NK-92 (cell line): Measurements from ENCODE around the gene CDYL.
"Not testable (repeated sequence)": the region's sequence is repeated elsewhere in the genome, so short reads cannot be mapped to it uniquely, and the experiment has no call there.

Source experiments
- DNase-seq: peaks from one replicate; lab custom pipeline; 2025; ENCODE audit not compliant: unreplicated experiment; lab: John Stamatoyannopoulos, UW

The CDYL gene

DNA sequence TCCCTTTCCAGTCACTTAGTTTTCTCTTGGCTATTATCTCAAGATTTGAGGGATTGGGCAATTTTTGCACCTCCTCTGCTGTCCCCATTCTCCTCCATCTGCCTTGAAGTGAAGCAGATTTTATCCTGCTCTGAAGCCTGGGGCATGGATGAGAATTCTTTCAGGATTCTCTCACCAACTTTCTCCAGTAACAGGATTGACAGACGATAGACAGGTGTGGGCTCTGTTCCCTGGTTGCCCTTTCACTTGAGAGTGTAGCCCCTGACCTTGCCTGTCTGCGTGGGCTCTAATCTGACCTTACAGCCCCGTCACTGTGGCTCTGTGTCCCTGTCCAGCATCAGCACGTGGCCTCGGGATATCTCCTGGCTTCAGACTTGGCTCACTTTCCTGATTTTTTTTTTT lies 27.1 kb downstream of the CDYL start:
- no peak for DNase-seq

DNA sequence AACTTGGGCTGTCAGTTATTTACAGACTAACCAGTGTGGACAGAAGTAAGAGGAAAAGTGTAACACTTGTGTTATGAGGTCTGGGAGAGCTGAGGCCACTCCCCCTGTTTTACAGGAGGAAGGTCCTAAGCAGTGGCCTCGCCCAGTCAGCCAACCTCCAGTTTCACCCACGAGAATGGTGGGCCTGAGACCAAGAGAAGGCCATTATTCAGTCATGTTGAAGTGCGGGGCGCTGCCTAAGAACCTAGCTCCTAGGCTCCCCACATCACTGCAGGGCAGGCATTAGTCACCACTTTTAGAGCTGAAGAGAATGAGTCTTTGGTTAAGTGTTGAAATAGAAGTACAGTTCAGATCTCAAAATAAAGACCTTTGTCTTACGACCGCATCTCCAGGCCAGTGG lies 27.9 kb downstream of the CDYL start:
- no peak for DNase-seq

GRCh38 chr6:4805553-4806336 lies 29.5 kb downstream of the CDYL start:
- DNase-seq = no peak

- DNase-seq = no peak
These were observed 30.1 kb downstream of the CDYL start for GRCh38 chr6:4806337-4806725.

DNA sequence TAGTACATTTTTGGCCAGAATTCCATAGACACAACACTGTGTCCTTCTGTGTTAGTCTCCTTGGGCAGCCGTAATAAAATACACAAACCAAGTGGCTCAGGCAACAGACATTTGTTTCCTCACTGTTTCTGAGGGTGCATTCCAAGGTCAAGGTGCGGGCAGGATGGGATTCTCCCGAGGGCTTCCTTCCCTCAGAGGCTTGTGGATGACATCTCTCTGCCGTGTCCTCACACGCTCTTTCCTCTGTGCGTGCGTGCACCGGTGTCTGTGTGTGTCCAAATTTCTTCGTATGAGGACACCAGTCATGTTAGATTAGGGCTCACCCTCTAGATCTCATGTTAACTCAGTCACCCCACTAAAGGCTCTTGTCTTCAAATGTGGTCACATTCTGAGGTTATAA lies 30.6 kb downstream of the CDYL start:
- no peak for DNase-seq

DNA sequence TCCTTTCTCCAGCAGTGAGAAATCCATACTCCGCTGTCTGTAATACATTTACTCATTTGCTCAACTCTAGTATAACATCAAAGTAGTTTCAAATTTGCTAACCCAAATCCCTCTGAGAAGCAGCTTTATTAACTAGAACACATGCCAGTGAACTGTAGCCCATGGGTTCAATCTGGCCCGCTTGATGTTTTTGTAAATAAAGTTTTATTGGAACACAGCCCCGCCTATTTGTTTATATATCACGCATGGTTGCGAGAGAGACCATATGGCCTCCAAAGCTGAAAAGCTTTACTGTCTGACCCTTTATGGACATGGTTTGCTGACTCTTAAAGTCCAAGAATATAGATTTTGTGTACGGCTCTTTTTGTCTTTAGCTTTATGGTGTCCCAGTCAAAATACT lies 32.2 kb downstream of the CDYL start:
- DNase-seq = no peak

GRCh38 chr6:4809999-4810918 lies 34.1 kb downstream of the CDYL start:
- DNase-seq = no peak

GRCh38 chr6:4812068-4812467 lies 35.9 kb downstream of the CDYL start:
- DNase-seq = no peak

DNA sequence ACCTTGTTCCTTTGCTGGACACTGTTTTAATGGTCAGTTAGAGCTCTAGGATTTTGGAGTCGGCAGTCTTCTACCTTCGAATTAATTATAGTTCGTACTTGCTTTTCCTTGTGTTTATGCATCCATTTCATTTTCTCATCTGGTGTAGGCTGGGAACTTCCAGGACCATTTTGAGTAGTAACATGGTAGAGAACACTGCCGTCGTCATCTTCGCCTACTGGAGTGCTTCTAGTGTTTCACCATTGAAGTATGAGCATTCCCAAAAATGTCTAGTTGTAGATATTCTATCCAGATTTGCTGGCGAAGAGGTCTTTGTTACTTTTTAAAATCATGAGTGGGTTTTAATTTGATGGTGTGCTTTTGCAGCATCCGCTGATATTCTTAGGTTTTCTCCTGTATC lies 36.9 kb downstream of the CDYL start:
- no peak for DNase-seq

GRCh38 chr6:4814212-4814611 lies 38.0 kb downstream of the CDYL start:
- DNase-seq = no peak

DNA sequence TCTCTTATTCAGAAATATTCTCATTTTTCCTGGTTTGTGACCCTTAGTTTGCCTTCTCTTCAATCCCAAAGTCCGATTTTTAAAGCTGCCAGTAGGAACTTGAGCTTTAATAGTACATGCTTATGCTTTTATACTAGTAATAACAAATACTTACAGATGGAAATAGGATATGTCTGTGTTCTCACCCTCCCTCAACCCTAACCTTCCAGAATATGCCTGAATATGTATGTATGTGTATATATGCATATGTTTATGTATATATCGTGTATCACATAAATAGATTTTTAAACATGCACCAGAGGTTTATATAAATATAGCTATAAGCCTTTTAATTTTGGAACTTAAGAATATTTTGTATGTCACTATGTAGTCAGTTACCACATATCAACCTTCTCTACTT lies 38.8 kb downstream of the CDYL start:
- DNase-seq = no peak

- DNase-seq = no peak
These were observed 39.4 kb downstream of the CDYL start for GRCh38 chr6:4815584-4815983.

DNA sequence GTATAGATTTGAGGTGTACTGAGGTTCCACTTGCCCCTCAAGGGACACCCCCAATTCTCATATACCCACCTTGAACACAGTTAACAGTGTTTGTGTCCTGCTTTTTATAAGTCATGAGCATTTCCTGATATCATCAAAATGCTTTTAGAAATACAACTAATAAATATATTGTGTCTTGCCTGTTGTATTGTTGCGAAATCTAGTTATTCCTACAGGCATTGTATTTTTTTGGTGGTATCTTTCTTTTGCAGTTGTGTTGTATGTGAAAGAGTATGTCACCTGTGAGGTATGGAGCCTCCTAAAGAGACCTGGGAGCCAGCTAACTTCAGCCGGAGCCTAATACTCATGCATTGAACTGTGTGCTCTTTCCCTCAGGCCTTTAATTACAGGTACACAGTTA lies 40.7 kb downstream of the CDYL start:
- DNase-seq = no peak

GRCh38 chr6:4817551-4817950 lies 41.3 kb downstream of the CDYL start:
- no peak for DNase-seq

DNA sequence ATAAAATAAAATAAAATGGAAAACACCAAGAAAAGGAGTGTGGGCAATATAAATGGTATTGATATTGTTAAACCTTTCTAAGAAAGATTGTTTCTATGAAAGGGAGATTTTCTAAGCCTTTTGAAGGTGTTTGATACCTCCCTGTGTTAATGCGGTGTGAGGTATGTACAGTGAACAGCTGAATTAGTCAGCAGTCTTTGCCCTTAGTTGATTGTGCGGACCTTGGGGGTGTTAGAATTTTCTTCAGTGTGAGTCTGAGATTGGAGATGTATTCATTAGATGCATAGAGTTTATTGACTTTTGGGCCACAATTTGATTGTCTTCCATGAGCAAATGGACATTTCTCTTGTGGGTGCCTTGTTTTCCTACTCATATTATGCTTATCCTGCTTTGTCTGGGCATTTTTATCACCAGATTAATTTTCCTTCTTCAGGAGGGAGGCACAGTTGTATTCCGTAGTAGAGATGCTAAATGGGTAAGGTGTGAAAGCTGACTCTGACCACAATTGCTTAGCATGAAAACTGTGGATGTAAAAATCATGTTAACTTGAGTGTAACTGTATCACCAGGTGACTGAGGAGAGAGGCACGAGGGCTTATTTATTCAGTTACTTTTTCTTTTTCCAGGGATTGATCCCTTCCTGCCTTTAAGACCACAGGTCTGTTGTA lies 42.2 kb downstream of the CDYL start:
- no peak for DNase-seq

GRCh38 chr6:4819706-4820283 lies 43.6 kb downstream of the CDYL start:
- no peak for DNase-seq

GRCh38 chr6:4820704-4821276 lies 44.6 kb downstream of the CDYL start:
- DNase-seq = no peak

- no peak for DNase-seq
These were observed 46.3 kb downstream of the CDYL start for GRCh38 chr6:4822476-4822875.

DNA sequence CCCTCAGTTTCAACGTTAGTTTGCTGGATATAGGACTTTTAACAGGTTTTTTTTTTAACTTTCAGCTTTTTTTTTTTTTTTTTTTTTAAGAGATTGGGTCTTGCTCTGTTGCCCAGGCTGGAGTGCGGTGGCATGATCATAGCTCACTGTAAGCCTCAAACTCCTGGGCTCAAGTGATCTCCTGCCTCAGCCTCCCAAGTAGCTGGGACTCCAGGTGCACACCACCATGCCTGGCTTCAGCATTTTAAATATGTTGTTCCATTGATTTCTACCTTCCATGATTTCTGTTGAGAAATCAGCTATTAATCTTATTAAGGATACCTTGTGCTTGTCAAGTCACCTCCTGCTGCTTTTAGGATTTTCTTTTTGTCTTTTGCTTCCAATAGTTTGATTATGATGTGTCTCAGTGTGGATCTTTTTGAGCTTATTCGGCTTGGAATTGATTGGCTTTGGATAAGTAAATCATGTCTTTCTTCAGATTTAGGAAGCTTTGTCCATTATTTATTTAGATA lies 52.0 kb downstream of the CDYL start:
- no peak for DNase-seq

DNA sequence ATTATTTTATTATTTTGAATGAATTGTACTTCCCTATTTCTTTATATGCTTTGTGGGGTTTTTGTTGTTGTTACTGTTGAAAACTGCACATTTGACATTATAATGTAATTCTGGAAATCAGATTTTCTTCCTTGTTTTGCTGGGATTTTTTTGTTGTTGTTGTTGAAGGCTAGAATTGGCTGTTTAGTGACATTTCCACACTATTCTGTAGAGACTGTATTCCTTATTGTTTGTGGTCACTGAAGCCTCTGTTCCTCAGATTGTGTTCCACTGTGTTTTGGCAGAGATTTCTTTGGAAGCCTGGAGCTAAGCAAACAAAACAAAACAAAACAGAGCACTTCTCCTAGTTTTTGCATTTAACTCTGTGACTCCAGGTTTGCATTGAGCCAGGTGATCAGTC lies 52.9 kb downstream of the CDYL start:
- no peak for DNase-seq

DNA sequence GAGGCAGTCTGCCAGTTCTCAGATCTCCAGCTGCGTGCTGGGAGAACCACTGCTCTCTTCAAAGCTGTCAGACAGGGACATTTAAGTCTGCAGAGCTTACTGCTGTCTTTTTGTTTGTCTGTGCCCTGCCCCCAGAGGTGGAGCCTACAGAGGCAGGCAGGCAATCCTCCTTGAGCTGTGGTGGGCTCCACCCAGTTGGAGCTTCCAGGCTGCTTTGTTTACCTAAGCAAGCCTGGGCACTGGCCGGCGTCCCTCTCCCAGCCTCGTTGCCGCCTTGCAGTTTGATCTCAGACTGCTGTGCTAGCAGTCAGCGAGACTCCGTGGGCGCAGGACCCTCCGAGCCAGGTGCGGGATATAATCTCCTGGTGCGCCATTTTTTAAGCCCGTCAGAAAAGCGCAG lies 59.3 kb downstream of the CDYL start:
- not testable (repeated sequence) for DNase-seq
